ENCODE results near the gene KRTAP20-1.

- TF ChIP-seq YY1 (IDR thresholded peaks at IDR 0.05; ENCODE audit: insufficient read depth, insufficient read length) = no peak
- no peak for TF ChIP-seq ZNF274 (IDR thresholded peaks at IDR 0.05; ENCODE audit: low read depth, low read length)
These were observed 7.1 kb downstream of the KRTAP20-1 start for GRCh38 chr21:30623362-30623761.
